ENCODE data around the gene SAMM50.

GRCh38 chr22:43946384-43946667 lies 8.9 kb upstream of the SAMM50 start:
- no peak for TF ChIP-seq POLR2A (IDR thresholded peaks at IDR 0.05)
- TF ChIP-seq, protein P1, sequence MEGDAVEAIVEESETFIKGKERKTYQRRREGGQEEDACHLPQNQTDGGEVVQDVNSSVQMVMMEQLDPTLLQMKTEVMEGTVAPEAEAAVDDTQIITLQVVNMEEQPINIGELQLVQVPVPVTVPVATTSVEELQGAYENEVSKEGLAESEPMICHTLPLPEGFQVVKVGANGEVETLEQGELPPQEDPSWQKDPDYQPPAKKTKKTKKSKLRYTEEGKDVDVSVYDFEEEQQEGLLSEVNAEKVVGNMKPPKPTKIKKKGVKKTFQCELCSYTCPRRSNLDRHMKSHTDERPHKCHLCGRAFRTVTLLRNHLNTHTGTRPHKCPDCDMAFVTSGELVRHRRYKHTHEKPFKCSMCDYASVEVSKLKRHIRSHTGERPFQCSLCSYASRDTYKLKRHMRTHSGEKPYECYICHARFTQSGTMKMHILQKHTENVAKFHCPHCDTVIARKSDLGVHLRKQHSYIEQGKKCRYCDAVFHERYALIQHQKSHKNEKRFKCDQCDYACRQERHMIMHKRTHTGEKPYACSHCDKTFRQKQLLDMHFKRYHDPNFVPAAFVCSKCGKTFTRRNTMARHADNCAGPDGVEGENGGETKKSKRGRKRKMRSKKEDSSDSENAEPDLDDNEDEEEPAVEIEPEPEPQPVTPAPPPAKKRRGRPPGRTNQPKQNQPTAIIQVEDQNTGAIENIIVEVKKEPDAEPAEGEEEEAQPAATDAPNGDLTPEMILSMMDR (IDR thresholded peaks at IDR 0.05) = no peak
